Stimulated activated CD4-positive, alpha-beta T cell treated with anti-CD3 and anti-CD28 coated beads, TNF-alpha, amount 100 ng/mL, for 4 hours (primary cell): ENCODE data around the gene GET3.

Experiments
- DNase-seq, 3 experiments: peaks; one replicate each; pipeline ENCODE4 v3.0.0-alpha.2; 2020; ENCODE audit warnings: low read depth in 3 of 3

The GET3 gene

DNA sequence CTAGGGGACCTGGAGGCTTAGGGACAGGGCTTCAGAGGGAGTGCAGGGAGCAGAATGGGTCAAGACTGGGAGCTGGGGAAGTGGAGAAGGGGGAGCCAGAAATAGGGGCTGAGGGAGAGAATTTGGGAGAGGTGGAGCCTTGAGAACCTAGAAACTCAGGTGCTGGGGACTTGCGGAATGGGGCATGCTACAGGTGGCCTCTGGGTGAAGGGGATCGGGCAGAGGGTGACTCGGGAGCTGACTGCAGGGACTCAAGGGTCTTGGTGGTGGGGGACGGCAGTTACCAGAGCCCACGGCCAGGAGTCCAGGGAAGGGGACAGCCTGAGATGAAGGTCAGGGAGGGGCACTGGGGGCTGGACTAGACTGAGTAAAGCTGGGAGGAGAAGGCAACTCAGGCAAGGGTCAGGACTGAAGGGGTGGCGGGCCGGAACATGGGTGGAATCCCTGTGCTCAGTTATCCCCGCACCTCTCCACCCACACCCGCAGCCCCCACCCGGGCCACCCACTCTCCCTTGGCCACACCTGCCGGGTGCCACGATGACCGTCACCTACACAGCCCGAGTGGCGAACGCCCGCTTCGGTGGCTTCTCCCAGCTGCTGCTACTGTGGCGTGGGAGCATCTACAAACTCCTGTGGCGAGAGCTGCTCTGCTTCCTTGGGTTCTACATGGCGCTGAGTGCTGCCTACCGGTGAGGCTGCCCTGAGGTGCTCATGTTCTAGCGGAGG, 14.9 kb downstream of the GET3 start:
- no peak for DNase-seq

- no peak for DNase-seq
Measured at GRCh38 chr19:12754465-12755196, 17.3 kb downstream of the GET3 start.

DNA sequence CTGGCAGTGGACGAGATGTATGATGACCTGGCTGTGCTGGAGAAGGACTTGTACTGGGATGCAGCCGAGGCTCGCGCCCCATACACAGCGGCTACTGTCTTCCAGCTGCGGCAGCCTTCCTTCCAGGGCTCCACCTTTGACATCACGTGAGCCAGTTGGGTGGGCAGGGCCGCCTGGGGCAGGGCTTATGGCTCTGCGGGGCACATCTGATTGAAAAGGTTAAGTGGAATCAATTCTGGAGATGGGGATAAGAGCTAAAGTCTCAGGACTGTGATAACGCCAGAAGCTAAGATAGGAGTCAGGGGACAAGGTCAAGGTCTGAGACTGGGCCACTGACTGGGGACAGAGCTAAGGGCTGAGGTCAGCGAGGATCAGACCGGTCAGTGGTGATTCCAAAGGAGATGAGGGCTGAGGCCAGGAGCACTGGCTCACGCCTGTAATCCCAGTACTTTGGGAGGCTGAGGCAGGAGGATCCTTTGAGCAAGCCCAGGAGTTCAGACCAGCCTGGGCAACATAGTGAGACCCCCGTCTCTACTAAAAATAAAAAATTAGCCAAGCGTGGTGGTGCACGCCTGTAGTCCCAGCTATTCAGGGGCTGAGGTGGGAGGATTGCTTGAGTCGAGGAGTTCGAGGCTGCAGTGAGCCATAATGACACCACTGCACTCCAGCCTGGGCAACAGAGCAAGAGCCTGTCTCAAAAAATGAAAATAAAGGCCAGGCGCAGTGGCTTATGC, 19.0 kb downstream of the GET3 start:
- no peak for DNase-seq

DNA sequence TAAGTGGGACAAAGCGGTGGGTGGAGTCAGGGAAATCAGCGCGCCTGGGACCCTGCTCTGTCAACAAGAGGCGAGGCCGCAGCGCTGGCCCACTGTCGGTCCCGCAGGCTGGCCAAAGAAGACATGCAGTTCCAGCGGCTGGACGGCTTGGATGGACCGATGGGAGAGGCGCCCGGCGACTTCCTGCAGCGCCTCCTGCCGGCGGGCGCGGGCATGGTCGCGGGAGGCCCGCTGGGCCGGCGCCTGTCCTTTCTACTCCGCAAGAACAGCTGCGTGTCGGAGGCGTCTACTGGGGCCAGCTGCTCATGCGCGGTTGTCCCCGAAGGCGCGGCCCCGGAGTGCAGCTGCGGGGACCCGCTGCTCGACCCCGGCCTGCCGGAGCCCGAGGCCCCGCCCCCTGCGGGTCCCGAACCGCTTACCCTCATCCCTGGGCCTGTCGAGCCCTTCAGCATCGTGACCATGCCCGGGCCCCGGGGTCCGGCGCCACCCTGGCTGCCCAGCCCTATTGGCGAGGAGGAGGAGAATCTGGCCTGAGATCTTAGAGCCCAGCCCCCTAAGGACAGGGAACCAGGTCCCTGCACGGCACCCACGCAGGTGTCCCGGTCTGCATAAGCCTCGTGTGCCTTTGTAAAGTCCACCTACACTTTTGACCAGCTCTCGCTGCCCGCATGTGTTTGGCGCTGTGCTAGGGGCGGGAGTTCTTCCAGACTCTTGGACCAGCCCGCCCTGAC, 20.4 kb downstream of the GET3 start:
- peak in 2 of 3 experiments; percentile 31 to 37 for DNase-seq

DNA sequence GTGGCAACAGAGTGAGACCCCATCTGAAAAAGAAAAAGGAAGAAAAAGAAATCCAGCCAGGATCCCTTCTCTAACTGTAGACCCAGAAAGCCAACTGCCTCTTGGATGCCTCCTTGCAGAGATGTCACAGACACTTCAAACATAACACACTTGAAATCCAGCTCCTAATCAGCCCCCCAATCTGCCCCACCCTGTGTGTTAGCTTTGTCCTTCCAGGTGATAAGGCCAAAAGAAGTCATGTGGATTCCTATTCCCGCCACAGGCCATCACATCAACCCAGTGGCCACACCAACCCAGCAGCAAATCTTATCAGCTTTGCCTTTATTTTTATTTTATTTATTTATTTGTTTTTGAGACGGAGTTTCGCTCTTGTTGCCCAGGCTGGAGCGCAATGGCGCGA, 22.4 kb downstream of the GET3 start:
- no peak for DNase-seq

- no peak for DNase-seq
Measured at GRCh38 chr19:12763100-12763499, 25.8 kb downstream of the GET3 start.

DNA sequence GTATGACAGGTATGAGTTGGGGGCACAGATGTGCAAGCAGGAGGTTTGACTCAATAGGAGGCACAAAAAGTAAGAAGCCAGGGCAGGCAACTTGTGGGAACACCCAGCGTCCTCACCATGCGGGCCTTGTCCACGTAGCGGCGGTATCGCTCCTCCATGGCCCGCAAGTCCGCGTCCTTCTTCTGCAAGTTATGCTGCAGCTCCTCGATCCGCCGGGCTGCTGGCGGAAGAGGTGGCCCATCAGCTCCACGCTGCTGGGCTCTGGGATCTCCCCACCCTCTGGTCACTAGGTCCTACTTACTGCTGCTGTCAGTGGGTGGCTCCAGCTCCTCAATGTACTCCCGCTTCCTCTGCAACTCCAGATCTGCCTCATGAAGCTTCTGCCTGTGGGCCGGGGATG, 27.4 kb downstream of the GET3 start:
- no peak for DNase-seq

- DNase-seq, result peak in 2 of 3 experiments; percentile 55 to 58
Measured at GRCh38 chr19:12766051-12766521, 28.8 kb downstream of the GET3 start.

- DNase-seq, result no peak
Measured at GRCh38 chr19:12767150-12767549, 29.9 kb downstream of the GET3 start.

- DNase-seq, result no peak
Measured at GRCh38 chr19:12767666-12768065, 30.4 kb downstream of the GET3 start.

DNA sequence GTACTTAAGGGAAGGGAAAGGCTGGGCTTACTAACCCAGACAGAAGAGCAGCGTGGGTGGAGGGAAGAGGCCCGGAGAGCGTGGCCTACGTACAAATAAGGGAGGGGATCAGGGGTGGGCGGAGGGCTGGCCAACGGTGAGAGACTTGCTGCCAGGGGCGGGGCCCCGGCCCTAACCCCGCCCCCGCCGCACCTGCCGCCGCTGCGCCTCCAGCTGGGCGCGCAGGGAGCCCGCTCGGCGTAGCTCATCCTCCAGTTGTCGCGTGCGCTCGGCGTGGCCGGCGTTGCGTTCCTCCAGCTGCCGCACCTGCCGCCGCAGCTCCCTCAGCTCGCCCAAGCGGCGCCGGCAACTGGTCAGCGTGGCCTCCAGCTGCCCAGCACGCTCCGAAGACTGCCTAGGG, 32.4 kb downstream of the GET3 start:
- DNase-seq, result peak in 1 of 3 experiments; percentile 54

DNA sequence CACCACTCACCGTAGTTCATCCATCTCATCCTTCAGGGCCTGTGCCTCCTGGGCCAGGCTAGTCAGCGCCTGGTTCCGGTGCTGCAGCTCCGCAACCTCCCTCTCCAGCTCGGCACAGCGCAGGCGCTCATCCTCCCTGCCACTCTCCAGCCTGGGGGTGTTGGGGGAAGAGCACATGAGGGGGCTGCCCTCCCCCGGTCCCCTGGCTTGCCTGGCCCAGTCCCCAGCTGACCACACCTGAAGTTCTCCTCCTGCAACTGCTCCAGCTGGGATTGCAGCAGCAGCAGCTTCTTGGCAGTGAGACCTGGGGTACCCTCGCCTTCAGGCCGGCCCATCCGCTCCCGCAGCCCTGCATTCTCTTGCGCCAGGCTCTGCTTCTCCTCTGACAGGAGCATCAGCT, 33.6 kb downstream of the GET3 start:
- DNase-seq, result no peak

- no peak for DNase-seq
Measured at GRCh38 chr19:12772323-12772722, 35.0 kb downstream of the GET3 start.

DNA sequence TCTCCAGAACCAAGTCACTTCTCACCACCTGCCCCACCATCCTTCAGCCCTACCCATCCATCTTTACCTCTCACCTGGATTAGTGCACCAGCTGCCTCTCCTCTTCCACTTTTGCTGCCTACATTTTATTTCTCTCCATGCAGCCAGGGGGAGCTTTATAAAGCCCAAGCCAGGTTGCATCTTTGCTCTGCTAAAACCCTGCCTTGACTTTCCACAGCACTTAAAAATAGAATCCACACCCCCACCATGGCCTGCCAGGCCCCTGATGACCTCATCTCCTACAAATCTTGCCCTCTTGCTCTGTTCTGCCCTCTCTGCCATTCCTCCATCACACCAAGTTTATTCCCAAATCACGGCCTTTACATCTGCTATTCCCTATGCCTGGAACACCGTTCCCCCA, 36.3 kb downstream of the GET3 start:
- DNase-seq, result no peak

DNA sequence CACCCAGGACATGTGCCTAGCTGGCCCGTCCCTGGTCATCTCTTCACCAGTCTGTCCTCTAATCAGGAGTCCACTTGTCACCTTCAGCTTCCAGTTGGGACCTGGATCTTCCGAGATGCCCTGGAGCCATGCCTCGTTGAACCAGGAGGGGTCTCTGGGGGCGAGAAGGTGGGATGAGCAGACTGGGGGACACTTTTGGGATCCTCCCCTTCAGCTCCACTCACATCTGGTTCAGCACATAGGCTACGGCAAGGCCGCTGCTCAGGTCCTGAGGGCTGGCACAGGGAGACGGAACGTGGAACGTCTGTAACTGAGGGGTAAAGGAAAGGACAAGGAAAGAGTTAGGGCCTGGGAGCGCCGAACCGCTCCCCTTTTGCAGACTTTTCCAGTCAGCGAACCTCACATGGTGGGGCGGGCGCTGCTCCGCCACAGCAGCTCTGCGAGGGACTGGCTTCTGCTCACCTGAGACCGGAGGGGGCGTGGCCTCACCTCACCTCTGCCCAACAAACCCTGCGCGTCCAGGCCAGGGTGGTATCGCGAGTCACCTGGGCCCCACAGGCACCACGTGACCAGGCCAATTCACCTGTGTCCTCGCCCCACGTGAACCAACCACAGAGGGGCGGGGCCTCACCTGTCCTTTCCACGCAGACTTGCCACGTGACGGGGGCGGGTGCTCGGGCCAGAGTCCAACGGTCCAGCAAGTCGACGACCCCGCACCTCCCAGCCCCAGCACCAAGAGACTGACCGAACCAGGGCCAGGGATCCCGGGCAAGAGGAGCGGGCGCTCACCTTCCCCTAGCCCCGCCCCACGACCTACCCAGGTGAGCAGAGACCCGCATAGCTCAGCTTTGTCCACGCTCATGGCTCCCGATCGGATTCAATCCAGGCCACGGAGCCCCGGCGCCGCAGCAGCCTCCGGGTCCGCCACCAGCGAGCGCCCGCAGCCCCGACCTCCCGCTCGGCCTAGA, 37.6 kb downstream of the GET3 start, which contains the start of gene HOOK2:
TSS of gene HOOK2 (minus strand) at position 965 of the 968 bp plus-strand sequence. CDS start at position 862, 103 bp downstream.
- DNase-seq, result no peak

DNA sequence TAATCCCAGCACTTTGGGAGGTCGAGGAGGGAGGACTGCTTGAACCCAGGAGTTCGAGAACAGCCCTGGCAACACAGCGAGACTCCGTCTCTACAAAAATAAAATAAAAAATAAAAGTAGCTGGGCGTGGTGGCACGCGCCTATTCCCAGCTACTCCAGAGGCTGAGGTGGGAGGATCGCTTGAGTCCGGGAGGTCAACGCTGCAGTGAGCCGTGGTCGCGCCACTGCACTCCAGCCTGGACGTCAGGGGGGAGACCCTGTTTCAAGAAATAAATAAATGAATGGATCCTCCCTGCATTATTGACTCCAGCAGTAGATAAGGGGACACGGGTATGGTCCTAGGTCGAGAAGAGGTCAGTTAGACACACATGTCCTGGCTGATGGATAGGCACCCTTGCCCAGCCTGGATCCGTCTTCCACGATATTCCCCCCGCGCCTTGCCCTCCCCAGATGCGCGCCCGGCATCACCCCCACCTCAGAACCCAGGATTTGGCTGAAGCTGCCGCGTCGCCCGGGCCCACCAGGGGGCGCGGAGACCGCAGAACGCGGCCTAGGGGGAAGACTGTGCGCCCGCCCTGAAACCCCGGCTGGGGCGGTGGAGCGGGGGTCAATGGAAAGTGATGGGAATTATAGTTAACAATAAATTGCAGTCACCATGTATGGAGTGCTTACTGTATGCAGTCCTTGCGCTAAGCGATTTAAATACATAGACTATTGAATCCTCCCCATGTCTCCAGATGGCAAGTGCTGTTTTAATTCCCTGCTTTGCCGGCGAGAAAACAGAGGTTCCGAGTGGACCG, 40.1 kb downstream of the GET3 start:
- DNase-seq, result peak; percentile 67 to 69 (median 67)

DNA sequence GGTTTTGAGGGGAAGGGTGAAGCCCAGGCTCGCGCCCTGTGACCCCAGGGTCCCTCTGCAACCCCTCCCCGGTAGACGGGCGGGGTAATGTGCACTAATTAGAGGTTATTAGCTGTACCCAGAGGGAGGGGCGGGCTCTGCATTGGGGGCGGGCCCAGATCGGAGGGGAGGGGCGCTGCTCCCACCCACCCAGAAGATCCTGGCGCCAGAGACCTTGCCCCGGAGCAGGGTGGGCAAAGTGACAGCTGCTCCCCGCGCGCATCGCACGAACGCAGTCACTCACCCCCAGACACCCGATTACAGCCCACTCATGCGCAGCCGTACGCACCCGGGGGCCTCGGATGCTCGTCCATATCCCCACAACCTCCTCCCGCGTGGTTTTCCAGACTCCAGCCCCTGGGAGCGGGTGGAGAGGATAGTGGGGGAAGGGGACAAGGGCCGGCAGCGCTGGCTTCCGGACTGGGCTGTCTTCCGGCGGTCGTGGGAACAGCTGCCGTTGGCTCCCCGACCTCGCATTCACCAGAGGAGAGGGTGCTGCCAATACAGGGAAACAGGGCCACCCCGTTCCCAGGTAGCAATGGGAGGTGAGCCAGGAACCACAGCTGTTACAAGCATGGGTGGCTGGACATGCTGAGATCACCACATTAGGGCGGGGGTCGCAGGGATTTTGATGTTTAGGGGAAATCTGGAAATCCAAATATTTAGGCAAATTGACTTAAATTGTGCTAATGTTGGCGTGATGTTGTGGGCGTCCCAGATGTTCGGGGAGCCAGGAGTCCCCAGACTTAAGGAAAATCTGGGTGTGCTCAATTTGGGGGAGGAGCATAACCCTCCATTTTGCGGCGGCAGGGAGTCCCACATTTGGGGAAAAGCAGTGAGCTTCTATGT, 41.0 kb downstream of the GET3 start:
- DNase-seq, result no peak

GRCh38 chr19:12778905-12779161, 41.5 kb downstream of the GET3 start:
- DNase-seq, result no peak
